NCI-H524 treated with DMSO at 0.1 percent for 48 hours (cell line): ENCODE data around the gene EYS.

Source experiments
- DNase-seq: peaks from one replicate; lab custom pipeline; 2025; lab: John Stamatoyannopoulos, UW

EYS gene

DNA sequence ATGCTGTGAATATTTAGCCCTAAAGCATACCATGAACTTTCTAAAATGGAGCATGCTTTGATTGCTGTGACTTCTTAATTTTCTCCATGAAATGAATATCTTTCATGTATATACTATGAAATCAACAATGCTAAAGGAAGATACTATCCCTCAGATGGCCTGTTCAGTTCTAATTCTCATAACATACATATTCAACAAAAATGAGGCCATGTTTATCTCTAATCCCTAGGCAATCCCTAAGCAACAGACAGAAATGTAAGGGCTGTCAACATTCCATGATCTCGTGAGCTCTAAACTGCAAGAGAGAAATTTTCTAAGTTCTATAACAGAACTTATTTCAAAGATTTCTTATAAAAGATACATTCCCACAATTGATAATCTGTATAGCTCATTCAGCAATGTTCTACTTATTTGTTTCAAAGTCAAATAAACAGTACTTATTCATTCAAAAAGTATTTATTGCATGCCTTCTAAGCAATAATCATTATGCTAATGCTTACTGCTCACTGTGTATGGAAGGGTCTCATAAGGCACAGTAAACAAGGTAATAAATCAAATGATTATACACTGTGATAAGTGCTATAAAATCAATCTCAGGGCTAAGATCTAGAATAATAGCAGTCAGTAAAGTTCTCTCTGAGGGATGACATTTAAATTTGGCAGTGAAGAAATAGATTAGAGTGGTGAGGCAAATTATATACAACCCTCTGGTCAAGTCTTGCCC is 1578.6 kb downstream of the EYS start:
- no peak for DNase-seq

DNA sequence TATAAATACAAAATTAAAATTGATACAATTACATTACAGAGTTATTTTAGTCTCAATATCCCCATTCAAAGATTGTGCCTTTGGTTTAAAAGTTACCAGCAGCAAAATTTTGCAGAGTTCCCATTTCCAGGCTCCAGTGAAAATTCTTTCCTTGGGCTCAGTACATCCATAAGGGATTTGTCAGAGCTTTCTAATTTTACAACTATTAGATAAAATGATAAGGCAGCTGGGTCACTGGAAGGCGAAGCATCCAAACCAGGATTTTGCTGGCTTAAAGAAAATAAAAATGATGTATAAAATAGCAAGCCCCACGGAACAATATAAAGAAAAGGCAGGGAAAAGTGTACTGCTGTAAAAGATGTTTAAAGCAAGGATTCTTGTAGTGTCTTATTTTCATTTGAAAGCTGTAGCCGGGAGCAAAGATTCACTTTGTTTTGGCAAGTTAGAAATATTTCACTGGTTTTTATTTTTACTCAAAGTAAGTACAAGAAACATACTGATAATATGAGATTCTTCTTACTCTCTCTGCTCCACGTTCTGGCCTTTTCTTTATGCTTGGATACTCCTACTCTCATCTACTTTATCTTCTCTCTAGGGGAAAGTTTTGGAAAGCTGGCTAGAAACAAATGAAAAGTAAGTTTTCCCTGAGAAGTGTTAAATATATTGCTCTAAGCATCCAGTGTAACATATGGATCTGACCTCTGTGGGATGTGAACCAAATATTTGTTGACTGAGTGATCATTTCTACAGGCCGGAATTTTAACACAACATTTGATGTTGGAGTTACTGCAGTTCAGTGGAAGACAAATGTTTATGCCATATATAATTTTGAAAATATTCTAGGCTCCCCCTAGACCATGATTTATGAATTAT is 1583.0 kb downstream of the EYS start:
- DNase-seq: no peak

DNA sequence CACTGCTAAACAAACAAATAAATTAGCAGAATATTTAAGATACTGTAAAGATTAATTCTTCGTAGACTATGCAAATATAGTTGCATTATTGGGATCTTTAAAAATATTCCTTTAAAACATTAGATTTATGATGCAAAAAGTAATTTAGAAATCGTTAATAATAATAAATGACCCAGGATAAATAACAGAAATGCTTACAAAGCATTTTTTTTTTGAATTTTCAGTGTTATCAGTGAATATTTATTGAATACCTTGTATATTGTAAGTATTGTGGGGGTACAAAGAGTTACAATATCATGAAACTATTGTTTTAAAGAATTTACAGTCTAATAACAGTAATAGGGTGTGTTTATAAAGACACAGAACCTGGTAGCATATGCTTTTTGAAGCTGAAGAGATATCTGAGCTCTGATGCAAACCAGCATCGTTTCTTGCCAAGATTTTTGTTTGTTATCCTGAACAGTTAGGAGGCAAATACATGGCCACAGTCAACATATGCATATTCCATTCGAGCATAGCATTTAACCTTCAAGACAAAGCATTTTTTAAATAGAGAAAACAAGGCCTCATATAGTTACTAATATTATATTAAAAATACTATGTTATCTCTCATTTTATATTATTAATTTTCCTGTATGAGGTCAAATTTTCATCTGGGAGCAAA is 1584.2 kb downstream of the EYS start:
- no peak for DNase-seq

DNA sequence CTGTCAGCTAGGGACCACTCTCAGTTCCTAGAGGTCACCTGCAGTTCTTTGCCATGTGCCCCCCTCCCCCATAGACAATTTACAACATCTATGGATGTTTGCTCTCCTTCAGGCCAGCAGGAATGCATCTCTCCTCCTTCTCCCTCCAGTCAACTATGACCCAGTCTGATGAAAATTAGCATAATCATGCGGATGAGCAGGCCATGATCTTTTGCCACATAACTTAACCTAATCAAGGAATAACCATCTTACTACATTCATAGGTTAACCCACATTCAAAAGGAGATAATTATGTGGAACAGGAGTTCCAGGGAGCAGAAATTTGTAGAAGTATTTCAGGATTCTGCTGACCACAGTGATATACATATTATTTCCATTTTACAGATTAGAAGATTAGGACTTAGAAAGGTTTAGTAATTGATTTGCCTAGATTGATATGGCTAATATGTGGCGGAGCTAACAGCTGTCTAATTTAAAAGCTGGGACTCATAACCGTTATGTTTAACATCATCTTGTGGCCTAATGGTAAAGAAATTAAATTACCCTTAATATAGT is 1585.9 kb downstream of the EYS start:
- no peak for DNase-seq

DNA sequence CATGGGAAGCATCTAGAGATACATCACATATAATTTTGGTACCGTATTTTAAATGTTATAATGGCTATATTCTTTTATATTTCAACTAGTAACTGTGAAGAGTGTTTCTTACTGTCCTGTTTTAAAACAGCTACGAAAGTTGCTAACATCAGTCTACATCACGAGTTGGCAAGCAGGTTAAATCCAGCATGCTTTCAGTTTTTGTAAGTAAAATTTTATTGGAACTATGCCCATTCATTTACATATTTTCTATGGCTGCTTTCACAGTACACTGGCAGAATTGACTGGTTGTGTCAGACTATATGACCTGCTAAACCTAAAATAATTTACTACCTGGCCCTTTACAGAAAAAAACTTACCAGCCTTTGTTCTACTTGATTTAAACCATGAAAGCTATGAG is 1593.3 kb downstream of the EYS start:
- DNase-seq: no peak

DNA sequence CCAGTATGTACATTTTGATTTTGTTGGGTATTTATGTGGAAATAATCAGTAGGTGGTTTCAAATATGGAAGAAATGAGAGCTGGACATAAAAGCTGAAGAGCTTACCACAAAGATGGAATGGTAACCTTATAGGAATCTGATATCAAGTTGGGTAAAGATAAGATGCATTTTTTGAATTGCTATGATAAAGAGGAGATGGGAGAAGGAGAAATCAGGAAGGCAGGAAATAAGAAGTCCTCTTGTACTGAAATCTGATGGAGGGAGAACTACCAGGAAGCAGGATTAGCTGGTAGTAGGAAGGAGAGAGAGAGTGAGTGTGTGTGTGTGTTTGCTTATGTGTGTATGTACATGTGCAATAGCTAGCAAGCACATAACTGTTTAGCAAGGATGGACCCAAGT is 1603.0 kb downstream of the EYS start:
- DNase-seq: no peak

DNA sequence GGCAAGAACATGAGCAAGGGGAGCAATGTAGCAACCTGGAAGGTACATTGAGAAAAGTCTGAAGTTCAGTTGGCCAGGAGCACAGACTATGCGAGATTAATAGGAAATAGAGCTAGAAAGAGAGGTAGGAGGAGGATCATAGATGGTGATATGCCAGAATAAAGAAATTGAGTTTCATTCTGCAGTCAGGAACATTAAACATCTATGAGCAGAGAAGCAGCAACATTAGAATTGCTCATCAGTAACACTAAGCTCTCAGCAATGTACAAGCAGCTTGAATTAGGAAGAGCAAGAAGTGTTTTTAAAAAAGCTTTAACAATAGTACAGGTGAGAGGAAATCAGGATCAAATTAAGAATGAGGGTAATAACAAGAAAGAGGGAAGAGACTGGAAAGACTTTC is 1603.5 kb downstream of the EYS start:
- DNase-seq: no peak

DNA sequence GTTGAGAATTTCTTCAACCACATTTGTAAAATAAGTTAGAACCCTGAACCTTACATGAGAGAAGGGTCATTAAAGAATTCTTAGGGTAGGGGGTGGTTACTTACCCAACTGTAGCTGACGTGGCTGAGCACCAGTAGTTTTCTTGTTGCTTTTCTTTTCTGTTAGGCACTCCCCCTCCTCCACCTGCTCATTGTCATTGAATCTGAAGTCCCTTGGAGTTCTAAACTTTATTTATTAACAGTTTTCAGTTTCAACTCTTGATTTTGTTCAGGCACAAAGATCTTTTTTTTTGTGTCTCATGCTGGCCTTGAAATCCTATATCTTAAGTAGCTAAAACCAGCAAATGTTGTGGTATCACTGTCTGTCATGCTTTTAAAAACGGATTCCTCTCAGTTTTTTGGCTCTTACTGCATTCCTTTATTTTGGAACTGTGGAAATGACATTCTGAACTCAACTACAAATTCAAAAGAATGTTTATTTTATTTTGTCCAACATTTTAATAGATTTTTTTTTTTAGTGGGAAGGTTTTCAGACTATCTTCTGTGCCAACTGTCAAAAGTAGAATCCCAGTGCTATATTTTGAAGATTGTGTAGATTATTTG is 1606.2 kb downstream of the EYS start:
- no peak for DNase-seq

DNA sequence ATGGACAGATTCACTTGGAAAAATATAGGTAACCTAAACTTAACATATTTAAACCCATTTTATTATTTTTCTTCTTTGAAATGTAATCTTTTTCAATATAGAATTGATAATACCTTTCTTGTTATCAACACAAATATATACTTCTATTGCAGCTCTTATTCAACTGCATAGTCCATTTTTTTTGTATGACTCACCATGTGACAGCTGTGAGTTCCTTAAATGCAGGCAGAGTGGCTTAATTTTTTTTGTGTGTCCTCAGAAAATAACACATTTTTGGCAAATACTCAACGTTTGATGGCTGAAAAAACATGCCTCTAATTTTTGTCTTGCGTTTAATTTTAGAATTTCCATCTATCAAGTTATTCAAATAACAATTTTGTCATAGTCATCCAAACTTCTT is 1616.7 kb downstream of the EYS start:
- no peak for DNase-seq

DNA sequence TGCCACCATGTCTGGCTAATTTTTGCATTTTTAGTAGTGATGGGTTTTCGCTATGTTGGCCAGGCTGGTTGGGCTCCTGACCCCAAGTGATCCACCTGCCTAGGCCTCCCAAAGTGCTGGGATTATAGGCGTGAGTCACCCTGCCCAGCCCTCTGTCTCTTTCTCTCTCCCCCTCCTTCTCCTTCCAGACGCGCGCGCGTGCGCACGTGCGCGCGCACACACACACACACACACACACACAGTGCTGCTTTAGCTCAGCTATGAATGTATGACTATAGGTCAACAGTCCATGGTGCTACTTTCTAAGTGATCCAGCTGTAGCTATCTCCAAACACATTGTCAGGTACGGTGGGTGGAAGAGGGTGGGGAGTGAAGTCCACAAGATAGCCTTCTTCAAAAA is 1621.9 kb downstream of the EYS start:
- DNase-seq: no peak

DNA sequence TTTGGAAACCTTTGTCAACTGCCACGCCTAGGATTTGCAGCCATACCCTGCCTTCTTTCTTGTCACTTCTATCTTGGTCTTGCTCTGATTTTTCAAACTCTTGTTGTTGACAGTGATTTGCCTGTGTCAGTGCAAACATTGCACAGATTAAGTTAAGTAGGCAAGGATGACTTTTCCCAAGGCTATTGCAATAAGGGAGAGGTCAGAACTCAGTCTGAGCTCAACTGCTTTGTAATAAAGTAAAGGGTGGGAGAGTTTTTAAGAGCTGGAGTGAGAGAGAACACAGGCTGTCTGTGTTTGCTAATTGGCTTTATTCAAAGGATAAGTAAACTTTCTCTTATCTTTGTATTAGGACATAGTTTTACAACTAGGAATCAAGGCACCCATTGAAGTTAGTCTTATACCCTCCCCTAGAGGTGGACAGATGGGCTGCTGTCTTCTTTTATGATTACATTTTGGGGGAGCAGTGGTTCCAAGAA is 1622.8 kb downstream of the EYS start:
- DNase-seq: no peak

DNA sequence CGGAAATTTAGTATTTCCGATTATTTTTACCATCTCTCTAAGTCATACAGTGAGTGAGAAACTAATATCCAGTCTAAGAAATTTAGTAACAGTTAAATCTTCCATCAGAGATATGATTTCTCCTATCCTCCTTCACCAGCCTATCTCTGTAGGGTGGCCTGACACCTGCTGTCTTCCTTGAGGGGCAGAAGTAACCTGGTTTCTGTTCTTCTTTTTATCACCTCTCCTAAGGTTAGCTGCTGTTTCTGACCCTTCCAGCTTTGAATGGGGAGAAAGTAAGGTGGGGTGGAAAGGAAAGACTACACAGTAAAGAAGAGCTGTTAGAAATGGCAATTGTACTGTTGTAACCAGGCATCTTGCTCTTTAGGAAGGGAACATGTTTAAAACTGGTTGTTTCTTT is 1623.8 kb downstream of the EYS start:
- no peak for DNase-seq

DNA sequence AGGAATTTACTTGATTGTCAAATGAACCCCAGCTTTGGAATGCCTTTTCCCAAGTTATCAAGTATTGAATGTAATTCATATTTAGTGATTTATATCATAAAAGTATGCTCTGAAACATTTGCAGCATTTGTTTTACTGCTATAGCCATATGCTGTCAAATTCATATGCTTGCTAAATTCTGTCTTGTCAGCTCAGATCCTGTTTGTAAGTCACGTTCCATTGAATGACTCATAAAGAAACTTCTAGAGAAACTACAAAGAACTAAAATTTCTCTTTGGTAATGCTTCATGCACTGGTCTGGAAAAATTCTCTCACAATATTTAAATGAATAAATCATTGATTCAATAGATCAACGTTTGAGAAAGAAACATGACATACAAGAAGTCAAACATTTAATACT is 1625.6 kb downstream of the EYS start:
- DNase-seq: no peak

DNA sequence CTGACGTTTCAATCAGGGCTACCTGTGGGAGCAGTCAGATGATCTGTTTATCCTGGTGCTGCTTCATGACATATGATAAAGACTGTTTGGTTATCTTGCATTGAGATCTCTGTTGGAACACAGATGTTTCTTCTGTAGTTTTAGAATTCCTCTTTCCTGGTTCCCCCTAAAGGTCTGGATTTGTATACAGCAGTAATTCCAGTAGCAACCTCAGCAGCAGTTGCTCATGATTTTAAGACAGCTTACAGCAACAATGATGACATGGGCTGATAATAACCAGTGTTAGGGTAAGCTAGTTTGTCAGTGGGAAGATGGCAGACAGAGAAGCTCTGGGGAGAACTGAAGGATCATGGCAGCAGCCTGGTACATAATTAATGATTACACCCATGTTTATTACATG is 1632.0 kb downstream of the EYS start:
- no peak for DNase-seq

DNA sequence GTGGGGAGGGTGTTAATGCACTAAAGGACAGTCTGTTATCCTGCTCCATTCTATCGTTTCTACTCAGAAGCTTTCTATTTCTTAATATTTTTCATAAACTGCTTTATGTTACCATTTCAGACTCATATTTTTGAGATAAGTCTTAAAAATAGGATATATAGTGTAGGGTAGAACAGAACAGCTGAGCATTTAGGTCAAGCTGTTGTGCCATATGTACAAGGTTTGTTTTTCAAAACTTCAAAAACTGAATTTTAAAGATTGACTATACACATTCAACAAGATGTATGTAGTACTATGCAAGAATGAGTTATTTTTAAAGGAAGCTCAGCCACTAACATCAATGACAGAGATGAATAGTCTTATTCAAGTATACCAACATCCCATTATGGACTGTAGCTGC is 1634.3 kb downstream of the EYS start:
- no peak for DNase-seq

DNA sequence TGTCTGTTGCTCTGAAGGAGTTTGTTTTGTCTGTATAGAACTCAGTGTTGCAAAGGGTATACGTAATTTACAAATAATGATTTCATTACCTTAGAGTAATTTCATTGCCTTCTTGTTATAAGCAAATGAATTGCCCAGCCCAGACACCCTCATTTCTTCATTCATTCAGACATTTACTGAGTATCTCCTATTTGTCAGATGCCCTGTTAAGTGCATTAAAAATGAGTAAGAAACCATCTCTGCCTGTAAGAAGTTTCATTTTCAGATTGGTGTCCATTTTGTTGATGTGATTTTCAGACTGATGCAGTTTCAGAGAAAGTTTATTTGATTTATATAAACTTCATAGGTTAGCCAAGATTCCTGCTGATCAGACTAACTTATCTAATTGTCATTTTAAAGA is 1642.1 kb downstream of the EYS start:
- DNase-seq: no peak

DNA sequence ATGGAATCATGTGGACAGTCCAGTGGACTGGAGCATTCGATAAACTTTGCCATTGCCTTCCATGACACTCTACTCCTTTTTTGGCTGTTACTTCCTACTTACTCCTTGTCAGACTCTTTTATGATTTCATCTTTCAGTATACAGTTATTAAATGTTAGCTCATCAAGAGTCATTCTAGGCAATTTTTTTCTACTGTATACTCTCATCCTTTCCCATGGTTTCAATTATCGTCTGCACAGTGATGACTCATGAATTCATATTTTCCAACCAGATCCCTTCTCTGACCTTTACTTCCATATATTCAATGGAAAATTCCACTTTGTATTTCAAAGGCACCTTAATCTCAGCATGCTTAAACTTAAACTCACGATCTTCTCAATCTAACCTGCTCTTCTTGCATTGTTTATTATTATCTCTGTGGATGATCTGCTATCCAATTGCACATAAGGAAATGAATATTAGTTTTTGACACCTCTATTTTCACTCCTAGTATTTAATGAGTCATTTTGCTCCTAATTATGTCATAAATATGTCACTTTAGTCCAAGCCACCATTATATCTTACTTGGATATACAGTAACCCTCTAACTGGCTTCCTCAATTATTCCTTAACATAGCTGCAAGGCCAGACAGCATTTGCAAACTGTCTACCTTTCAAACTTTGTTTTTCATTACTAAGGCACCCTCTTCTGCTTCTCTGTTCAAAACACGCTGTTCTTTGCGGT is 1643.9 kb downstream of the EYS start:
- no peak for DNase-seq

DNA sequence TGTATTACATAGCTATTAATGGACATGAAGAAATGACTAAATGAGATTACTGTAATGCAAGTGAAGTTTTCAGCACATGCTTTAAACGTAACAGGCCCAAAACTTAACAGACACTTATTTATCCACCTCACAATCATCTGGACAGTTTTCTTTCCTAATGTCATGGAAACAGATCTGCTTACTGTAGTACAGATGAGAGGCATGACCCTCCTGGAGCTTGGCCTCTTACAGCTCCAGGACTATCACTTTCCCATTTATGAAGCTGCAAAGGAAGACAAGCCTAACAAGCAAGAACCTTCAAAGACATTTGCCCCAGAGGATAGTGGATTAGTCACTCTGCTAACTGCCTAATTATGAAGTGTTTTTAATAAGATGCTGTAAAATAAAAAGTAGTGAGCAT is 1652.2 kb downstream of the EYS start:
- DNase-seq: no peak

DNA sequence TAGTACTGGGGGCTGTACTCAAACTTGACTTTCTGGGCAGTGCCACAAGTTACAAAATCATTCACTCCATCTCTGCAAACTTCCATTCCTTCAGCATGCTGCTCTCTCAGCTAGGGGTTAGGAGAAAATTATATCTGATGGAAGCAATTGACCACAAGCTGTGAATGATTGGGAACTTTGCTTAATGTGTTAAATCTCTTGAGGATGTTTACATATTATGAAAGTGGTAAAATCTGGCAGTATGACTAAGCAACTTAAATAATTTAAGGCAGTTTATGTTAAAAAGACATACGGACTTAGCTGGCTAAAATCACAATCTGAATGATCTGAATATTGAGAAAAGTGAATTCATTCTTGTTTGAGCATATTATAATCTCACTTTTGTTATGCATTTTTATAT is 1656.4 kb downstream of the EYS start:
- DNase-seq: no peak

DNA sequence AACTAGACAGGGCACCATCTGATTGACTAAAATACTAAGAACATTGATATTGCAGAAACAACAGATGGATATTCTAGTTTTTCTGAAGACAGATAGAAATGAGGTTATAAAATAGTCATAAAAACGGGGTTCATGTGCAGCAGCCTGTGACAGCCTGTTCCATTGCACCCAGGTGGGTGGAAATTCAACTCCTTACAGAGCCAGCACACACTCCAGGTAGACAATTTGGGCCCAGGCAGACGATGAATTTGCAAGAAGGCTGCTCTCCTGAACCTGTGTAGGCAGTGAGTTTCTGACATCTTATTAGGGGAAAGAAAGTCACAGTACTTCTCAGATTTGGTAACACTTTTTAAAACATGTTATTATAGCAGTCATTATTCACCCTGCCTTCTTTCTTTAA is 1657.3 kb downstream of the EYS start:
- DNase-seq: no peak

DNA sequence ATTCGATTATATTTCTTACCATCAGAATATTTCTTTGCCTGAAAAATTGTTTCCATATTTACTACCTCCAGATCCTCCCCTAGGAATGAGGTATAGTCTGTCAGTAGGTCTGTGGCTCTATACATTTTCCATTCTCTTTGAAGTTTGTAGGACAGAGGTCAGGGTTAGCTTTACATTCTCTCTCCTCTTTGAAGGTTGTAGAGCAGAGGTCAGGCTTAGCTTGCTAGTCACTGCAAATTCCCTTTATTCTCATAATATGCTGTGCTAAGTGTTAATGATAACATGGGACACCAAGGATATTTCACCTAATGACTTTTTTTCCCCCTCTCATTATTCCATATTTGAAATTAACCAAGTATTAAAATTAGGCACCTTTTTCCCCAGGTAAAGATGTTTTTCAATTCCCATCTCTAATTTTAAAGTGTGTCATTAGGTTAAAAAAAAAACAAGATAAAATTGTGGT is 1660.2 kb downstream of the EYS start:
- no peak for DNase-seq
